Spleen (tissue), 7 donors: Measurements from ENCODE around the gene EFNA5.

Source experiments
- CTCF ChIP-seq, 11 experiments: fragments of 200-600 bp in 7 of 11; fragments of 450-650 bp in 4 of 11; sonication (generic) in 4 of 11; IDR thresholded peaks in 8 of 11; conservative IDR thresholded peaks in 3 of 11; 1 replicate in 7 of 11; 2 replicates in 4 of 11; pipeline versions ENCODE4 v1.4.0 to v1.8.0; 2016 to 2021; ENCODE audit warnings: antibody characterized with exemption in 11 of 11, inconsistent platforms in 4 of 11, mild to moderate bottlenecking in 1 of 11
- POLR2A ChIP-seq, 3 donors: fragments of 450-650 bp; IDR thresholded peaks; one replicate each; pipeline ENCODE4 v1.5.1; 2017; ENCODE audit warnings: antibody characterized with exemption in 3 of 3, mild to moderate bottlenecking in 1 of 3
- POLR2AphosphoS5 ChIP-seq, 3 donors: sonication (generic); formaldehyde crosslinking; IDR thresholded peaks; one replicate each; pipeline ENCODE4 v1.5.1; 2017; ENCODE audit warnings: antibody characterized with exemption in 3 of 3
- donor health status: DM: no; HTN: no; CAD: no; lungs with moderate emphysema.
- donor health status: DM: no; HTN: no; CAD: no.
- donor health status: DM: no; HTN: no; CAD: no.

- no peak for TF ChIP-seq CTCF (IDR thresholded peaks at IDR 0.05 in 8 of 11, conservative IDR thresholded peaks at IDR 0.05 in 3 of 11)
- TF ChIP-seq POLR2AphosphoS5 (IDR thresholded peaks at IDR 0.05), result no peak
- TF ChIP-seq POLR2A (IDR thresholded peaks at IDR 0.05), result no peak
Measured at GRCh38 chr5:107463731-107464130, 207.0 kb downstream of the EFNA5 start.
